H1 (cell line): Measurements from ENCODE around the gene HTR3E. TPM values are rescaled to one million over a fixed set of nuclear protein-coding genes. Genes with fewer than 3 reads are reported as not detected.

Experiments
- CTCF ChIA-PET: fragments of 300-600 bp; sonication (Branson Sonifier 250); formaldehyde crosslinking; loops from one replicate; lab custom pipeline; 2021; ENCODE audit not compliant: partially characterized antibody; lab: Charles Lee
- POLR2A ChIA-PET: fragments of 300-600 bp; sonication (Branson Sonifier 250); formaldehyde crosslinking; loops from one replicate; lab custom pipeline; 2021; ENCODE audit warnings: inconsistent platforms; ENCODE audit not compliant: partially characterized antibody; lab: Charles Lee
- DNase-seq, 2 experiments: peaks; one replicate each; pipeline versions ENCODE4 v3.0.0 to v3.0.0-alpha.2; 2010 to 2022; ENCODE audit warnings: low spot score in 2 of 2, low read depth in 1 of 2, mixed read lengths in 1 of 2
- FAIRE-seq: peaks from 2 replicates; lab custom pipeline; 2011; peaks lifted over from hg19 to GRCh38; lab: Jason Lieb, UNC
- H2AFZ ChIP-seq: 2 replicates; pipeline ENCODE4 v1.8.1; 2012; ENCODE audit warnings: low read length, inconsistent platforms
- H2AK5ac ChIP-seq: 2 replicates; pipeline ENCODE4 v1.6.1; 2013; ENCODE audit warnings: low read depth, low read length
- H2BK120ac ChIP-seq: replicated peaks from 2 replicates; pipeline ENCODE3; 2013; ENCODE audit warnings: low read depth, low read length, inconsistent platforms
- H2BK12ac ChIP-seq: 2 replicates; pipeline ENCODE4 v1.6.1; 2013; ENCODE audit warnings: low read depth, low read length
- H2BK15ac ChIP-seq: 2 replicates; pipeline ENCODE4 v1.6.1; 2013; ENCODE audit warnings: low read length
- H2BK20ac ChIP-seq: 2 replicates; pipeline ENCODE4 v1.6.1; 2013; ENCODE audit warnings: low read length
- H2BK5ac ChIP-seq: 2 replicates; pipeline ENCODE4 v1.6.1; 2013; ENCODE audit warnings: low read depth, low read length
- H3K14ac ChIP-seq: 2 replicates; pipeline ENCODE4 v1.6.1; 2013; ENCODE audit warnings: inconsistent platforms; ENCODE audit not compliant: insufficient read length
- H3K18ac ChIP-seq: 2 replicates; pipeline ENCODE4 v1.6.1; 2013; ENCODE audit warnings: low read length; ENCODE audit errors: extremely low read depth
- H3K23ac ChIP-seq: 2 replicates; pipeline ENCODE4 v1.6.1; 2013; ENCODE audit warnings: inconsistent platforms; ENCODE audit not compliant: insufficient read length
- H3K23me2 ChIP-seq: 2 replicates; pipeline ENCODE4 v1.6.1; 2013; ENCODE audit warnings: low read depth, low read length
- H3K27ac ChIP-seq: 2 replicates; pipeline ENCODE4 v1.6.1; 2011; ENCODE audit warnings: low read depth, low read length, inconsistent platforms
- H3K27me3 ChIP-seq, 4 experiments: replicated peaks in 1 of 4; 1 replicate in 1 of 4; 2 replicates in 3 of 4; pipeline versions ENCODE4 v1.6.1 to v1.8.1; 2011 to 2013; ENCODE audit warnings: low read length in 3 of 4, mild to moderate bottlenecking in 3 of 4, inconsistent platforms in 2 of 4, mixed read lengths in 2 of 4, moderate library complexity in 1 of 4; ENCODE audit not compliant: control insufficient read depth in 3 of 4, insufficient read depth in 3 of 4; ENCODE audit errors: extremely low read depth in 1 of 4
- H3K36me3 ChIP-seq, 4 experiments: 2 replicates each; pipeline versions ENCODE4 v1.6.1 to v1.8.1; 2011 to 2013; ENCODE audit warnings: mild to moderate bottlenecking in 4 of 4, low read length in 3 of 4, moderate library complexity in 2 of 4, control low read depth in 1 of 4, inconsistent platforms in 1 of 4; ENCODE audit not compliant: insufficient read depth in 4 of 4, control insufficient read depth in 2 of 4
- H3K4ac ChIP-seq: replicated peaks from 2 replicates; pipeline ENCODE3; 2013; ENCODE audit warnings: low read length, low read depth, mixed read lengths, inconsistent platforms; ENCODE audit not compliant: insufficient read length
- H3K4me1 ChIP-seq, 4 experiments: replicated peaks in 1 of 4; 1 replicate in 1 of 4; 2 replicates in 3 of 4; pipeline versions ENCODE4 v1.6.1 to v1.8.1; 2011 to 2013; ENCODE audit warnings: low read length in 3 of 4, inconsistent platforms in 2 of 4, mixed read lengths in 1 of 4; ENCODE audit not compliant: insufficient read depth in 4 of 4, control insufficient read depth in 3 of 4
- H3K4me2 ChIP-seq, 2 experiments: 2 replicates each; pipeline versions ENCODE4 v1.6.1 to v1.8.1; 2011 to 2013; ENCODE audit warnings: low read depth in 2 of 2, low read length in 2 of 2, control low read depth in 1 of 2, inconsistent platforms in 1 of 2, mild to moderate bottlenecking in 1 of 2; ENCODE audit not compliant: insufficient read depth in 1 of 2
- H3K4me3 ChIP-seq, 4 experiments: fragments of 200-600, 300-600 bp in 1 of 4; sonication (generic), shearing (Covaris generic), sonication (Bioruptor Twin) in 1 of 4; 2 replicates each; pipeline versions ENCODE4 v1.5.1 to v1.8.1; 2011 to 2016; ENCODE audit warnings: low read length in 4 of 4, low read depth in 3 of 4, control low read depth in 2 of 4, inconsistent platforms in 2 of 4, mild to moderate bottlenecking in 2 of 4, mixed read lengths in 1 of 4, moderate library complexity in 1 of 4; ENCODE audit not compliant: insufficient read depth in 2 of 4; ENCODE audit errors: extremely low read depth in 1 of 4
- H3K56ac ChIP-seq: replicated peaks from 2 replicates; pipeline ENCODE3; 2013; ENCODE audit warnings: low read depth, mild to moderate bottlenecking, mixed read lengths, low read length, inconsistent platforms; ENCODE audit not compliant: insufficient read length
- H3K79me1 ChIP-seq: 2 replicates; pipeline ENCODE4 v1.6.1; 2013; ENCODE audit warnings: low read depth, low read length, control low read depth
- H3K79me2 ChIP-seq, 2 experiments: 2 replicates each; pipeline versions ENCODE4 v1.6.1 to v1.8.1; 2012 to 2013; ENCODE audit warnings: low read length in 2 of 2, mild to moderate bottlenecking in 2 of 2, inconsistent platforms in 1 of 2; ENCODE audit not compliant: insufficient read depth in 2 of 2, control insufficient read depth in 1 of 2
- H3K9ac ChIP-seq, 4 experiments: replicated peaks in 1 of 4; 1 replicate in 1 of 4; 2 replicates in 3 of 4; pipeline versions ENCODE4 v1.6.1 to v1.8.1; 2011 to 2013; ENCODE audit warnings: low read depth in 3 of 4, low read length in 3 of 4, control low read depth in 2 of 4, mild to moderate bottlenecking in 2 of 4, moderate library complexity in 2 of 4, inconsistent platforms in 1 of 4; ENCODE audit errors: extremely low read depth in 1 of 4
- H3K9me3 ChIP-seq, 2 experiments: 2 replicates each; pipeline versions ENCODE4 v1.6.1 to v1.8.1; 2012 to 2013; ENCODE audit warnings: mild to moderate bottlenecking in 2 of 2, moderate library complexity in 2 of 2, control low read depth in 1 of 2, inconsistent platforms in 1 of 2, low read depth in 1 of 2, low read length in 1 of 2, mixed read lengths in 1 of 2; ENCODE audit not compliant: insufficient read depth in 2 of 2
- H4K20me1 ChIP-seq, 2 experiments: replicated peaks in 1 of 2; 2 replicates each; pipeline versions ENCODE3 to v1.8.1; 2011 to 2013; ENCODE audit warnings: inconsistent platforms in 2 of 2, low read length in 2 of 2, mild to moderate bottlenecking in 1 of 2; ENCODE audit not compliant: insufficient read depth in 2 of 2, control insufficient read depth in 1 of 2
- H4K5ac ChIP-seq: 2 replicates; pipeline ENCODE4 v1.6.1; 2013; ENCODE audit warnings: low read length, low read depth, mixed read lengths, inconsistent platforms; ENCODE audit not compliant: insufficient read length
- H4K8ac ChIP-seq: 2 replicates; pipeline ENCODE4 v1.8.0; 2013; ENCODE audit warnings: mild to moderate bottlenecking, moderate library complexity, low read length, inconsistent platforms; ENCODE audit not compliant: insufficient read depth; ENCODE audit errors: extremely low read depth
- H4K91ac ChIP-seq: replicated peaks from 2 replicates; pipeline ENCODE3; 2013; ENCODE audit warnings: low read length, mixed read lengths, inconsistent platforms; ENCODE audit not compliant: insufficient read length
- CBX8 ChIP-seq: fragments of 300-800, 300-1000 bp; sonication (generic); IDR thresholded peaks from 2 replicates; pipeline ENCODE4 v1.7.1; 2016; ENCODE audit warnings: low read depth, low read length, borderline replicate concordance
- KDM1A ChIP-seq: fragments of 200-600, 300-600 bp; sonication (generic); IDR thresholded peaks from 2 replicates; pipeline ENCODE4 v1.7.1; 2016; ENCODE audit warnings: mild to moderate bottlenecking, low read length, borderline replicate concordance
- NANOG ChIP-seq: IDR thresholded peaks from 2 replicates; pipeline ENCODE4 v1.6.1; 2011; ENCODE audit warnings: low read length, low read depth, mild to moderate bottlenecking, inconsistent platforms; ENCODE audit not compliant: insufficient read depth, poor library complexity, severe bottlenecking
- PHF8 ChIP-seq: fragments of 200-600 bp; sonication (generic); conservative IDR thresholded peaks from 2 replicates; pipeline ENCODE4 v1.7.1; 2012; ENCODE audit warnings: low read depth, mild to moderate bottlenecking, inconsistent platforms, low read length, moderate library complexity
- POLR2A ChIP-seq, 2 experiments: IDR thresholded peaks; 1 replicate in 1 of 2; 2 replicates in 1 of 2; pipeline ENCODE4 v1.6.1; 2011; ENCODE audit warnings: low read depth in 2 of 2, low read length in 2 of 2, mild to moderate bottlenecking in 2 of 2; ENCODE audit errors: control extremely low read depth in 1 of 2
- SIRT6 ChIP-seq: IDR thresholded peaks from one replicate; pipeline ENCODE4 v1.7.1; 2012; ENCODE audit warnings: low read length, inconsistent platforms
- SP4 ChIP-seq: IDR thresholded peaks from 2 replicates; pipeline ENCODE4 v1.6.1; 2012; ENCODE audit warnings: low read length, inconsistent platforms
- polyA plus RNA-seq, 7 experiments: library from polyadenylated mRNA; depleted of rRNA in 3 of 7; stranded (reverse) in 5 of 7; unstranded in 2 of 7; fragments of >200 nt in 5 of 7; fragments of 200-250 nt in 2 of 7; gene quantifications; 1 replicate in 5 of 7; 2 replicates in 1 of 7; 4 replicates in 1 of 7; pipeline versions ENCODE4 v1.2.1 to v1.2.3, GENCODE V29; 2011 to 2013; ENCODE audit warnings: missing spikeins in 2 of 7, mixed read lengths in 2 of 7
- total RNA-seq: library from RNA; stranded (reverse); fragmentation: NEBNext Ultra II Directional; extraction: Animal tissue kit (Norgen Biotek cat#: 25700); gene quantifications from 2 replicates; pipeline ENCODE4 v1.2.1, GENCODE V29; 2021

The HTR3E gene
- total and polyA plus RNA-seq, 2 of the 8 experiments (the other 6 are each of a cell fraction or from before 2014, with no cell fraction given): not detected

DNA sequence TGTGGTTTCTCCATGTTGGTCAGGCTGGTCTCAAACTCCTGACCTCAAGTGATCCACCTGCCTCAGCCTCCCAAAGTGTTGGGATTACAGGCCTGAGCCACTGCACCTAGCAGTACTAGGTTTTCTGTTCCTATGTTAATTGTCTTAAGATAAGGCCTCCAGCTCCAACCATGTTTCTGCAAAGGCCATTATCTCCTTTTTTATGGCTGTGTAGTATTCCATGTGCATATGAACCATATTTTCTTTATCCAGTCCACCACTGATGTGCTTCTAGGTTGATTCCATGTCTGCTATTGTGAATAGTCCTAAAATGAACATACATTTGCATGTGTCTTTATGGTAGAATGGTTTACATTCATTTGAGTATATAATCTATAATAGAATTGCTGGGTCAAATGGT lies 34.2 kb upstream of the HTR3E start:
- H3K56ac ChIP-seq: no peak overlapping the region
- no peak overlapping the region for H2BK120ac ChIP-seq
- H2BK20ac ChIP-seq: no peak overlapping the region
- H3K4me2 ChIP-seq: no peak overlapping the region
- no peak overlapping the region for H4K91ac ChIP-seq
- no peak overlapping the region for H4K5ac ChIP-seq
- H3K18ac ChIP-seq: no peak overlapping the region
- H2BK12ac ChIP-seq: no peak overlapping the region
- CTCF ChIA-PET: interaction anchor here (0.8 to 1.3 kb wide), 3 partner anchors 13 to 227 kb away, joined by 3 read pairs; no protein-coding TSS in a partner anchor
- no peaks in the 10 kb centered on the region for H4K20me1 ChIP-seq
- no peak overlapping the region for H3K23ac ChIP-seq
- no peaks in the 10 kb centered on the region for H3K23me2 ChIP-seq
- H3K27me3 ChIP-seq: no peaks in the 10 kb centered on the region
- H3K14ac ChIP-seq: no peak overlapping the region
- no peaks in the 10 kb centered on the region for H3K9me3 ChIP-seq
- no peak overlapping the region for H2AK5ac ChIP-seq
- TF ChIP-seq SP4 (no peak), PHF8 (no peak), NANOG (no peak), SIRT6 (no peak), CBX8 (no peak), KDM1A (no peak), POLR2A (IDR thresholded peaks at IDR 0.05; ENCODE audit: control extremely low read depth in 1 of 2, low read depth in 2 of 2, low read length in 2 of 2) (no peak)
- POLR2A ChIA-PET: interaction anchor here (1.2 kb wide), 1 partner anchor 47 kb away, joined by 3 read pairs; no protein-coding TSS in a partner anchor
- H3K36me3 ChIP-seq: no peaks in the 10 kb centered on the region
- no peak overlapping the region for H3K27ac ChIP-seq
- DNase-seq (no peak), FAIRE-seq (no peak)
- H2BK5ac ChIP-seq: no peak overlapping the region
- no peak overlapping the region for H4K8ac ChIP-seq
- no peak overlapping the region for H3K4ac ChIP-seq
- H2AFZ ChIP-seq: no peak overlapping the region
- H3K79me1 ChIP-seq: no peaks in the 10 kb centered on the region
- H3K4me1 ChIP-seq: 0 out of 7 replicates have a peak, but pooled peaks cover 0 to 2% (median 0%) of the 10 kb centered on the region in 4 experiments
- H2BK15ac ChIP-seq: no peak overlapping the region
- H3K4me3 ChIP-seq: no peak overlapping the region
- no peaks in the 10 kb centered on the region for H3K79me2 ChIP-seq
- H3K9ac ChIP-seq: no peak overlapping the region
